ENCODE results near the gene FHIT.

FHIT gene

DNA sequence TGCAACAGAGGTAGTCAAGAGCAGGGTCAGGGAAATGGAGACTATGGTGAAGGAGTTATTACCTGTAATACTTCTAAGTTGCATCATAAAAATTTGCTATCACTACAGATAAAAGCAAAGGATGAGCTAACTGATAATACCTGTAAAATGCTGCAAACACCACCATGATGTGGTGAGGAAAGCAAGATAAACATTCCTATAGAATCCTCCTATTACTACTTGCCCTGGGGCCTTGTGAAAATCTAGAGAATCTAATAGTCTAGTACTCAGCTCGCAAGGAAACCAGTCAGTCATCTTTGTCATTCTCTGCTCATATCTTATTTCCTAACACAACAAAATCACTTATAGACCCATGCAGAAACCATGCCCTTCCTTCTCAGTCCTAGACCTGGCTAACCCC lies 899.8 kb downstream of the FHIT start:
- H3K27ac ChIP-seq, result no peak overlapping the region
- no peak overlapping the region for H3K4me3 ChIP-seq

GRCh38 chr3:60344340-60344739 lies 906.9 kb downstream of the FHIT start:
- H3K4me3 ChIP-seq, result no peak overlapping the region
- no peak overlapping the region for H3K27ac ChIP-seq

- no peak overlapping the region for H3K4me3 ChIP-seq
- H3K27ac ChIP-seq, result no peak overlapping the region
Observed at GRCh38 chr3:60343831-60344230, 907.4 kb downstream of the FHIT start.

DNA sequence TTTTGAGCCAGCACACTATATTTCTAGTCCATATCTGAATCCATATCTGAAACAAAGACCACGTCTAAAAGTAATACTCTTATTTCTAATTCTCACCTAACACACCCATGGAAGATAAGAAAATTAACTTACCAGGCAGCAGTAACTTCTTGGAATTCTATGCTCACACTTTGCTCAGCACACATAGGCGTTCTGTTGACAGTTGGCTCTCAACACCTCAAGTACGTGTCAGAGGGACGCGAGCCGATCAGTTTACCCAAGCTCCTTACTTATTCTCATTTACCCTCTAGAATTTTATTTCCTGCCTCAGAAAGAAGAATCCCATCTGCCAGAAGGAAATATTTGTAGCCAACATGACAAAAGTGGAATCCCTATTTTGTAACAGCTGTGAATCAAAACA lies 911.9 kb downstream of the FHIT start:
- Histone ChIP-seq H3K27ac (no peak overlapping the region), H3K4me3 (no peak overlapping the region)

DNA sequence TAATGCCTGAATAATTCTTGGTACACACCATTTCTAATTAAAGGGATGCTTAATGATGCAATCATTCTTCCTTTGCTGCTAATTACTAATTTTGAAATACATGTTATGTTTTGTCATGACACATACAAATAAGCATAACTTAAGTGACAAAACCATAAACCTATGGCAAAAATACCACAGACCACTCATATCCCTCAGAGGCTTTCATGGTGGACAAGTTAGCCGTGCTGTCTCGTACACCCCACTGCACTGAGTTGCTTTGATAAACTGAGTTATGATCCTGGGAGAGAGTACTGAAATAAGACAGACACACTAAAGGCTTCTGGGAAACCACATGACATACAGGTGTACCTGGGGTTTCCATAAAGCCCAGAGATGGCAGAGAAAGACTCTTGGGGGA lies 913.8 kb downstream of the FHIT start:
- Histone ChIP-seq H3K27ac (no peak overlapping the region), H3K4me3 (no peak overlapping the region)

- H3K4me3 ChIP-seq, result no peak overlapping the region
- no peak overlapping the region for H3K27ac ChIP-seq
Observed at GRCh38 chr3:60336061-60336460, 915.2 kb downstream of the FHIT start.

GRCh38 chr3:60333710-60334109 lies 917.5 kb downstream of the FHIT start:
- H3K27ac ChIP-seq, result no peak overlapping the region

GRCh38 chr3:60330107-60330506 lies 921.1 kb downstream of the FHIT start:
- no peak overlapping the region for H3K4me3 ChIP-seq
- H3K27ac ChIP-seq, result no peak overlapping the region

More at GRCh38 chr3:60333710-60334109, 917.5 kb downstream of the FHIT start:
- no peak overlapping the region for H3K4me3 ChIP-seq

DNA sequence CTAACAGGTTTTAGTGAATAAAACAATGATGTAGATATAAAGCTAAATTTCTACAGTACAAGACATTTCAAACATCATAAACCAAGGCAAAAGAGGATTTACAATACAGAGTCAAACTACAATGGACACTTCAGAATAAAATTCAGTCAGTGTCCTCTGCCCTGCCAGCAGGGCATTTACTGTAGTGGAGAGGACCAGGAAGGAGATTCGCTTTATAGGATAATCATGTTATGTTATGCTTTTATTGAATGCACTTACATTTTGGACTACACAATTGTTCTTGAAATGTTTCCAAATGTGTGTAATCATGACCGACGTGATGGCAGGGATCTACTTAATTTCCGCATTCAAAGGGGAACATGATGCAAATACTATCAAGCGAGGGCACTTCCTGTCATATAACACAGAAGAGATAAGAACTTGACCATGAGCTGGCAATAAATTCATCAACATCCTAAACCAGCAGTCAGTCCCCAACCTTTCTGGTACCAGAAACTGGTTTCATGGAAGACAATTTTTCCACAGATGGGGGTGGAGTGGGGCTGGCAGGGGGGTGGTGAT lies 925.6 kb downstream of the FHIT start:
- Histone ChIP-seq H3K27ac (no peak overlapping the region), H3K4me3 (no peak overlapping the region)

- H3K27ac ChIP-seq, result no peak overlapping the region
- H3K4me3 ChIP-seq, result no peak overlapping the region
Observed at GRCh38 chr3:60323651-60324050, 927.6 kb downstream of the FHIT start.

- Histone ChIP-seq H3K27ac (no peak overlapping the region), H3K4me3 (no peak overlapping the region)
Observed at GRCh38 chr3:60323180-60323579, 928.1 kb downstream of the FHIT start.

DNA sequence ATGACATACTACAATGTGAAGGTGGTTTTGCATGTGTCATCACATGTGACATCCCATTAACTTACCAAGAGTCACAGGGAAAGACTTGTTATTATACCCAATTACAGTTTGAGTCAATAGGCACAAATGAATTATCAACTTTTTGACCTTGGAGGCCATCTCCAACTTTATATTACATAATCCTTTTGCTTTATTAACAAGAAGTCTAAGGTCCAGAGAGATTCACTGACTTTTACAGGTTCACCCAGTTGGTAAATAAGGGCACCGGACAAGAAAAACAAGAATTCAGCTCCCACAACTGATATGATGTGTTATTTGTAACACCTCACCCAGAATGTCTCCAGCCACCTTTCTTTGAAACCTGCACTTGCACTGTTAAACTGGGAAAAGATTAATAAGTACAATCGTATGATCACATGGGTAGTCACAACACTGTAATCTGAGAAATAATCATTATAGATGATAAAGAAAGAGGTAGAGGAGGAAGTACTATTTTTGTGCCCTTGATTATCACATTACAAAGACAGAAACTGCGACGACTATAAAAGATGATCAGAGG lies 928.9 kb downstream of the FHIT start:
- no peak overlapping the region for H3K27ac ChIP-seq
- H3K4me3 ChIP-seq, result no peak overlapping the region

DNA sequence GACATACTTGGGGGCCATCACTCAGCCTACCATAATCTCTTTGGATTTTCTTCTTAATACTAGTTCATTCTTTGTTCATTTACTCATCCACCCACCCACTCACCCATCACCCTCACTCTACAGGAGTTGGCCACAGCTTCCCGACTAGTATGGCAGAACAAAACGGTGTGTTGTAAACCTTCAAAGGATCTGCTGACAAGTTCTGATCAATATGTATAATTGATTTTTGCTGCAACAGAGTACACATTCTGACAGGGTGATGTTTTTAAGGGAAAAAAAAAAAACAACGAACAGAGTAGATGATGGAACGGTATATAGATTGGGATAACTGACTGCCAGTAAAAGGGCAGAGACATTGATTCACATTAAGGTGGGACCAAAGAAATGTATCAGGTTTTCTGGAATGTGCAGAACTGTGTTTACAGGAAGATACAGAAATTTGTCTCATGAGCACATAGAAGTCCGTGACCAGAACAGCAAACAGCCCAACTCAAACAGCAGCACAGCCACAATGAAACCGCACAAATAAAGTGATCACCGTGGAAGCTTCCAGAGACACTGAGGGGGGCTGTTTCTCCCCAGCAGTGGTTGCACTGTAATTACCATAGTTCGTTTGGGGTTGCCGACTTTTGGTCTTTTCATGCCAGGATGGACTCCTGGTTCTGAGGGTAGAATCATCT lies 931.9 kb downstream of the FHIT start:
- Histone ChIP-seq H3K4me3 (no peak overlapping the region), H3K27ac (no peak overlapping the region)

DNA sequence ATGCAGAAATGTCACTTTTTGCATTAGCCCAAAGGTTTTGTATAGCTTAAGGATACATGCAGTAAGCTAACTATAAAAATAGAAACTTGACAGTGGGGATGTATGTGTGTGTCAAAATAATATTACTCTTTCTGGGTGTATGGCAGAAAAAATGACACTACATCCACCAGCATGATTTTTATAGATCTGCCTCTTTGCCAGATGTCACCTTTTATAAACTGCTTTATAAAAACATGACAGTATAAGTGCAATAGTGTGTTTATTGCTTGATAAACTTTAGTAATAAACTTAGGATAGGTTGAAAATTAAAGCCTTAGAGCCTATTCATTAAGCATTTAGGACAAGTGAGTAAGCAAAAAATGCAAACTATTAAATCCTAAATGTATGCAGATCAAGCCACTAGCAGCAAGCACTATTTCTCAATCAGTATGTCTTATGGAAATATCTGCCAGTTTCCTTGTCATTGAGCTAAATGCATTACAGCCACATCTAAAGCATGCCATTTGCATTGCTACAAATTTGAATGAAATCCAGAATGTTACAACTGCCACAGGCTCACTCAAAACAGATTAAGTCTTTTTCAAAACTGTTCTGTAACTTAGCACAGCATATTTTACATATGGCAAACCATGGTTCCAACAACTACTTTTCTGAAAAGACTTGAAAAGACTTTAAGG lies 935.0 kb downstream of the FHIT start:
- no peak overlapping the region for H3K4me3 ChIP-seq

DNA sequence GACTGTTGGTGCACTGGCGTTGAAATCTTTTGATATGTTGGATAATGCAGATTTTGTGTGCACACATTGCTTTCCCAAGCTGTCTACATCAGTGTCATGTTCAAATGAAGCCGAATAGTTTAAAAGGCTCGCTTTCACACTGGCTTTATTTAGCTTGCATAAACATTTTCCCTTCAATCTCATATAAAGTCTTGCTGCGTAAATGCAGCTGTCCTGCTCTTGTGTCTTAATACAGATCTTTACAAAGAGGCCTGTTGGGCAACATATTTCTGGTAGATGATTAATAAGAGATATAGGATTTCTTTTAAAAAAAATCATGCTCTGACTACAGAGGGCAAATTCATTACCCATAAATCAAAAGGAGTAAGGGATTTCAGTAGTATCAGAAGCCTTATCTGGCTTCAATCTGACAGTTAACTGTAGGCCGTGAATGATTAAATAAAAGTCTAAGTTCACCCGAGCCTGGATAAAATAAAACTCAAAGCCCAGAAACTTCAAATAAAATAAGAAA lies 937.2 kb downstream of the FHIT start:
- Histone ChIP-seq H3K4me3 (no peak overlapping the region), H3K27ac (no peak overlapping the region)

More for the DNA sequence above, 935.0 kb downstream of the FHIT start:
- H3K27ac ChIP-seq, result no peak overlapping the region

DNA sequence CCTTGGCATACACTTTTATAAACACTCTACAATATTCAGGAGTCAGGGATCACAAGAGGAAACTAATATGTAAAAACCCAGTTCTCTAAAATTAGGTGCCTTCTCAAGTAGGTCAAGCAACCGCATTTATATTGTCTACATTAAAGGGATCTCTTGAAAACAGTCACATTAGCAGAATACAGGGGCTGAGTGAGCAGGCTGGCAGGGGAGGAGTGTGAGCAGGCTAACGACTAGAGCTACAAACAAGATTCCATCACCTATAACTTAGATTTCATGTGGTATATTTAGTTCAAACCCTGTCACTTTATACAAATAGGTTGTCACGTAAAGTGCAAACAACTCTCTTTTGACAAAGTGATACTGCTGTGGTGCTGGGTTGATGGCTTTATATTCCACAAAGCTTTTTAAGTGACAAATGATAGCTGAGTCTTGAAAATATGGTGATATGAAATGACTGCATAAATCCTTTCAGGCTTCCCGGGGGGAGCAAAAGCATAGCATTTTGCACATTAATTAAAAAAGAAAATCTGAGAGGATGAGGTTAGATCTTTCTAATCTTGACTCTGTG lies 937.9 kb downstream of the FHIT start:
- H3K27ac ChIP-seq, result no peak overlapping the region

DNA sequence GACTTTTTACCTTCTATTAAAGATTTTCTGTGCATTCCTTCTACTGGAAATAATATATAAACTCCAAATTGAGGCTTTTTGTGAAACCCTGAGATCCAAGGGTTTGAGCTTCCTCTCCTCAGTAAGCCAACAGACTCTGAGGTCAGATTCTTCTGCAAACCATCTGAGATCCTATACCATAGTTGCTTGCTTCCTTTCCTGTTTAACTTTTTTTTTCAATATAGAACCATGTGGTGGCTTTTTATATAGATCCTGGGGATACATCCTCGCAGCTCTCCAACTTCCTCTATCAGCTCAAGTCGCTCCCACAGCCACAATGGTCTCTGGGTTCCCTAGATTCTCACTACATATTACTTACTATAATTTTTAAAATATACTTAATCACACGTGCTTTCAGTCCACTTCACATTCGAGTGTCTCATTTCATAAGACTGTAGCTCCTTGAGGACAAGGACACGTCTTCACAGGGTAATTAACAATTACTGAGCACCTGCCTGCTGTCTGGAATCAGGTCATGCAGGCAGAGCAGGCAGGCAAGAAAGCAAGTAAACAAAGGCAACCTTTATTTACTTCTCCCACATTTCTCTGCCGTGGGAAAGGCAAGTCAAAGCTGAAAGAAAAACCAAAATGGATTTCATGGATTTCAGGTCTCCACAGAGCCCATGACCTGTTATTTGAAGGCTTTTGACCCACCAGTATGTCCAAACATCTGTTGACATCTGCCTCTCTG lies 941.5 kb downstream of the FHIT start:
- Histone ChIP-seq H3K4me3 (no peak overlapping the region), H3K27ac (no peak overlapping the region)

More for the DNA sequence above, 937.9 kb downstream of the FHIT start:
- H3K4me3 ChIP-seq, result no peak overlapping the region

- no peak overlapping the region for H3K27ac ChIP-seq
- H3K4me3 ChIP-seq, result no peak overlapping the region
Observed at GRCh38 chr3:60308808-60309207, 942.4 kb downstream of the FHIT start.

DNA sequence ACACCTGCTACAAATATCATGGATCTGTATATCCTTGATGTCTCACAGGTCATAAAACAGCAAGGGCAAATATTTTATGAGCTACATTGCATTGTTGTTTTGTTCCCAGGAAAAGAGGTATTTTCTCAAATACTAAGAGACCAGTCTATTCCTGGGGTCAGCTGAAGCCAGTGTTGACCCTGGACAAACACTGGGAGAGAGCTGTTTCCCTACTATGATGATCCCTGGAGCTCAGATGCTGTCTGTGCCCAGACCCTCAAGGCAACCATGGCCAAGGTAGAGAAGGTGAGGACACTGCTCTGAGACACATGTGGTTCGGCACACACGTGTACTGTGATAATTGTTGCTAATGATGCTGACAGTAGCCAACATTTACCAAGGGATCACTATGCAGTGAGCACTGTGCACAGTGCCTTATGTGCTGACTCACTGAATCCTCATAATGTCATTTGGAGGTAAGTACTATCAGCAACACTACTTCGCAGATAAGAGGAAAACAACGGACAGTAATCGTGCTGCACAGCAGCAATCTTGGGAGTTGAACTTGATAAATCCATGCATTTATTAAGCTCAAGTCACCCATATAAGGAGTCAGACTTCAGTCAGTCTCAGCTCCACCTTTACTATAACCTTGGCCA lies 943.6 kb downstream of the FHIT start:
- Histone ChIP-seq H3K27ac (no peak overlapping the region), H3K4me3 (no peak overlapping the region)
